ENCODE results near the gene PCDHB3.

GRCh38 chr5:141119250-141119649 is 19.0 kb downstream of the PCDHB3 start:
- TF ChIP-seq POLR2A (IDR thresholded peaks at IDR 0.05; ENCODE audit: low read depth, low read length): no peak
- TF ChIP-seq TAF1 (IDR thresholded peaks at IDR 0.05; ENCODE audit: low read depth, low read length): no peak
- no peak for TF ChIP-seq POLR2AphosphoS5 (IDR thresholded peaks at IDR 0.05; ENCODE audit: low read depth, low read length)
- TF ChIP-seq SPI1 (IDR thresholded peaks at IDR 0.05; ENCODE audit: low read depth, low read length): no peak
